ENCODE measurements around the gene ABLIM1.

ABLIM1 gene

GRCh38 chr10:114518401-114519305 lies 139.4 kb downstream of the ABLIM1 start:
- H3K4me3 ChIP-seq (ENCODE audit: low read depth, low read length), result no peak overlapping the region
- no peak for DNase-seq (ENCODE audit: low read depth)
- TF ChIP-seq CTCF (IDR thresholded peaks at IDR 0.05; ENCODE audit: insufficient read depth, low read depth, low read length, missing control alignments), result no peak

GRCh38 chr10:114517368-114518250 lies 140.5 kb downstream of the ABLIM1 start:
- DNase-seq (ENCODE audit: low read depth), result no peak
- no peak overlapping the region for H3K4me3 ChIP-seq (ENCODE audit: low read depth, low read length)
- no peak for TF ChIP-seq CTCF (IDR thresholded peaks at IDR 0.05; ENCODE audit: insufficient read depth, low read depth, low read length, missing control alignments)

- TF ChIP-seq CTCF (IDR thresholded peaks at IDR 0.05; ENCODE audit: insufficient read depth, low read depth, low read length, missing control alignments), result no peak
Observed at GRCh38 chr10:114516356-114516755, 141.7 kb downstream of the ABLIM1 start.

GRCh38 chr10:114515298-114515914 lies 142.7 kb downstream of the ABLIM1 start:
- DNase-seq (ENCODE audit: low read depth), result no peak
- H3K4me3 ChIP-seq (ENCODE audit: low read depth, low read length), result no peak overlapping the region
- no peak for TF ChIP-seq CTCF (IDR thresholded peaks at IDR 0.05; ENCODE audit: insufficient read depth, low read depth, low read length, missing control alignments)

More at GRCh38 chr10:114516356-114516755, 141.7 kb downstream of the ABLIM1 start:
- DNase-seq (ENCODE audit: low read depth), result no peak
- no peak overlapping the region for H3K4me3 ChIP-seq (ENCODE audit: low read depth, low read length)

GRCh38 chr10:114513381-114513792 lies 144.7 kb downstream of the ABLIM1 start:
- no peak for DNase-seq (ENCODE audit: low read depth)
- no peak overlapping the region for H3K4me3 ChIP-seq (ENCODE audit: low read depth, low read length)
- TF ChIP-seq CTCF (IDR thresholded peaks at IDR 0.05; ENCODE audit: insufficient read depth, low read depth, low read length, missing control alignments), result no peak

- TF ChIP-seq CTCF (IDR thresholded peaks at IDR 0.05; ENCODE audit: insufficient read depth, low read depth, low read length, missing control alignments), result no peak
- no peak for DNase-seq (ENCODE audit: low read depth)
- no peak overlapping the region for H3K4me3 ChIP-seq (ENCODE audit: low read depth, low read length)
Observed at GRCh38 chr10:114511881-114512280, 146.2 kb downstream of the ABLIM1 start.

Measured in GM12865 (cell line).